ENCODE data around the gene CAMTA1. TPM values are rescaled to one million over a fixed set of nuclear protein-coding genes. Genes with fewer than 3 reads are reported as not detected.

Gene CAMTA1
- total and polyA plus RNA-seq, 9 of the 15 experiments (the other 6 are each of a cell fraction or from before 2014, with no cell fraction given) = 43.9 to 161 (median 65.9) TPM

GRCh38 chr1:7128293-7128692 is 343.0 kb downstream of the CAMTA1 start:
- in situ Hi-C loops (cut with MboI) = no loop called here
- Histone ChIP-seq H3K27ac (ENCODE audit: extremely low read depth, low read depth, low read length) (no peak overlapping the region), H3K9ac (ENCODE audit: insufficient read depth in 1 of 2, low read depth in 2 of 2, low read length in 2 of 2) (no peak overlapping the region), H3K9me3 (replicated peaks; ENCODE audit: control insufficient read depth, insufficient read depth, low read depth, low read length) (no peaks in the 10 kb centered on the region), H3K4me3 (no peak overlapping the region), H3K9me1 (ENCODE audit: control insufficient read depth, insufficient read depth, low read length) (peaks cover 3% of the 10 kb centered on the region), H2AFZ (ENCODE audit: low read depth, low read length) (no peak overlapping the region), H3K79me2 (ENCODE audit: control insufficient read depth, insufficient read depth, low read length) (no peaks in the 10 kb centered on the region), H3K4me1 (replicated peaks in 1 of 2; ENCODE audit: control insufficient read depth in 2 of 2, insufficient read depth in 2 of 2, low read length in 2 of 2) (no peaks in the 10 kb centered on the region), H3K4me2 (ENCODE audit: insufficient read depth, low read length) (no peak overlapping the region), H3K36me3 (ENCODE audit: control insufficient read depth, insufficient read depth, low read length) (no peaks in the 10 kb centered on the region), H3K27me3 (ENCODE audit: control insufficient read depth in 2 of 2, insufficient read depth in 2 of 2, low read length in 2 of 2) (peaks cover 6 to 25% of the 10 kb centered on the region in 2 experiments), H4K20me1 (replicated peaks; ENCODE audit: control insufficient read depth, insufficient read depth, low read length) (peaks cover 8% of the 10 kb centered on the region)
- no TSS peak for BruUV-seq (replicated peaks)
- no peak for FAIRE-seq
- TF ChIP-seq RBM25 (IDR thresholded peaks at IDR 0.05; ENCODE audit: low read depth, low read length, severe bottlenecking) (peak; percentile 36), POLR2B (IDR thresholded peaks at IDR 0.05; ENCODE audit: low read depth, partially characterized antibody) (no peak), WHSC1 (IDR thresholded peaks at IDR 0.05; ENCODE audit: low read length) (no peak)
- 0% methylated on average over 2 of the region's 2 CpGs for WGBS (ENCODE audit: insufficient coverage, low coverage, missing lambda C conversion rate)
- intact Hi-C loops (cut with micrococcal nuclease) = no loop called here
- DNase-seq (ENCODE audit: extremely low read depth in 1 of 4, low spot score in 3 of 4) = no peak
- ChIA-PET CTCF (ENCODE audit: low intra/inter-chr PET ratio) (no interaction called here), POLR2A (no interaction called here)
- ATAC-seq = no peak

GRCh38 chr1:7130127-7130526 is 344.9 kb downstream of the CAMTA1 start:
- Histone ChIP-seq H3K27ac (ENCODE audit: extremely low read depth, low read depth, low read length) (no peak overlapping the region), H3K4me1 (replicated peaks in 1 of 2; ENCODE audit: control insufficient read depth in 2 of 2, insufficient read depth in 2 of 2, low read length in 2 of 2) (no peaks in the 10 kb centered on the region), H3K9me3 (replicated peaks; ENCODE audit: control insufficient read depth, insufficient read depth, low read depth, low read length) (no peaks in the 10 kb centered on the region), H3K36me3 (ENCODE audit: control insufficient read depth, insufficient read depth, low read length) (no peaks in the 10 kb centered on the region), H3K9me1 (ENCODE audit: control insufficient read depth, insufficient read depth, low read length) (peaks cover 3% of the 10 kb centered on the region), H3K27me3 (ENCODE audit: control insufficient read depth in 2 of 2, insufficient read depth in 2 of 2, low read length in 2 of 2) (peaks cover 5 to 11% of the 10 kb centered on the region in 2 experiments; a peak in 4 of 5 replicates), H3K4me2 (ENCODE audit: insufficient read depth, low read length) (no peak overlapping the region), H3K79me2 (ENCODE audit: control insufficient read depth, insufficient read depth, low read length) (no peaks in the 10 kb centered on the region), H4K20me1 (replicated peaks; ENCODE audit: control insufficient read depth, insufficient read depth, low read length) (no peaks in the 10 kb centered on the region; the same call in 1 of the 2 replicates), H3K4me3 (no peak overlapping the region), H2AFZ (ENCODE audit: low read depth, low read length) (no peak overlapping the region), H3K9ac (ENCODE audit: insufficient read depth in 1 of 2, low read depth in 2 of 2, low read length in 2 of 2) (no peak overlapping the region)
- BruUV-seq (replicated peaks) = no TSS peak
- in situ Hi-C loops (cut with MboI) = no loop called here
- WGBS (ENCODE audit: insufficient coverage, low coverage, missing lambda C conversion rate) = under 1% methylated on average over 4 of the region's 4 CpGs
- CTCF ChIA-PET (ENCODE audit: low intra/inter-chr PET ratio) = no interaction called here
- DNase-seq (ENCODE audit: extremely low read depth in 1 of 4, low spot score in 3 of 4) = no peak
- POLR2A ChIA-PET = interaction anchor here (0.7 kb wide), 1 partner anchor 783 kb away, joined by 3 read pairs; no protein-coding TSS in a partner anchor
- ATAC-seq = no peak
- FAIRE-seq = no peak
- intact Hi-C loops (cut with micrococcal nuclease) = no loop called here
- no peak for TF ChIP-seq ZBTB2 (IDR thresholded peaks at IDR 0.05)
- no peak for TF ChIP-seq SNIP1 (IDR thresholded peaks at IDR 0.05; ENCODE audit: low read depth)
- TF ChIP-seq KDM1A (IDR thresholded peaks at IDR 0.05) = no peak
- TF ChIP-seq ZNF717 (CRISPR knock-in tag; IDR thresholded peaks at IDR 0.05) = no peak
- TF ChIP-seq KAT7 (CRISPR knock-in tag; IDR thresholded peaks at IDR 0.05; ENCODE audit: borderline replicate concordance) = no peak
- no peak for TF ChIP-seq BHLHE40 (IDR thresholded peaks at IDR 0.05; ENCODE audit: low read length)
- no peak for TF ChIP-seq ADNP (tag; IDR thresholded peaks at IDR 0.05)
- no peak for TF ChIP-seq ZNF57 (CRISPR knock-in tag; IDR thresholded peaks at IDR 0.05)
- TF ChIP-seq PREB (CRISPR knock-in tag; IDR thresholded peaks at IDR 0.05) = no peak
- TF ChIP-seq SMARCC2 (IDR thresholded peaks at IDR 0.05; ENCODE audit: low read depth) = no peak
- no peak for TF ChIP-seq KAT2B (IDR thresholded peaks at IDR 0.05; ENCODE audit: low read depth, low read length)
- no peak for TF ChIP-seq ELK3 (CRISPR knock-in tag; IDR thresholded peaks at IDR 0.05)
